GM13976 (cell line): ENCODE data around the gene MINK1.

Experiments
- DNase-seq: peaks from one replicate; pipeline ENCODE4 v3.0.0; 2012; ENCODE audit warnings: low spot score
- in situ Hi-C: fragments of 300-500 bp; cut with MboI; formaldehyde crosslinking; loops from one replicate; pipeline ENCODE4 v1.12.0; 2022; ENCODE audit warnings: low sequenced_read_pairs, mixed read lengths, inconsistent platforms; ENCODE audit not compliant: unreplicated experiment
- TF ChIP-seq, protein P1 (sequence below): IDR thresholded peaks from 2 replicates; pipeline ENCODE4 v1.5.1; 2012; ENCODE audit warnings: borderline replicate concordance, mild to moderate bottlenecking; ENCODE audit not compliant: insufficient read depth; ENCODE audit errors: extremely low read depth, missing control alignments, control extremely low read depth

The MINK1 gene

DNA sequence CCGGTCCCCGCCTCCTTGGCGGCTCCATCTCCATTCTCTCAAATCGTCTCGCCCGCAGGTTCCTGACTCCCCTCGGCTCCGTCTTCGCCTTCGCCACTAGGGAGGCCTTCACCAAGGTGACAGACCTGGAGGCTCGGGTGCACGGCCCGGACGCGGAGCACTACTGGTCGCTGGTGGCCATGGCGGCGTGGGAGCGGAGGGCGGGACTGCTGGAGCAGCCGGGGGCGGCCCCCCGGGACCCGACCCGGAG is 43.5 kb upstream of the MINK1 start:
- no peak for DNase-seq
- TF ChIP-seq, protein P1, sequence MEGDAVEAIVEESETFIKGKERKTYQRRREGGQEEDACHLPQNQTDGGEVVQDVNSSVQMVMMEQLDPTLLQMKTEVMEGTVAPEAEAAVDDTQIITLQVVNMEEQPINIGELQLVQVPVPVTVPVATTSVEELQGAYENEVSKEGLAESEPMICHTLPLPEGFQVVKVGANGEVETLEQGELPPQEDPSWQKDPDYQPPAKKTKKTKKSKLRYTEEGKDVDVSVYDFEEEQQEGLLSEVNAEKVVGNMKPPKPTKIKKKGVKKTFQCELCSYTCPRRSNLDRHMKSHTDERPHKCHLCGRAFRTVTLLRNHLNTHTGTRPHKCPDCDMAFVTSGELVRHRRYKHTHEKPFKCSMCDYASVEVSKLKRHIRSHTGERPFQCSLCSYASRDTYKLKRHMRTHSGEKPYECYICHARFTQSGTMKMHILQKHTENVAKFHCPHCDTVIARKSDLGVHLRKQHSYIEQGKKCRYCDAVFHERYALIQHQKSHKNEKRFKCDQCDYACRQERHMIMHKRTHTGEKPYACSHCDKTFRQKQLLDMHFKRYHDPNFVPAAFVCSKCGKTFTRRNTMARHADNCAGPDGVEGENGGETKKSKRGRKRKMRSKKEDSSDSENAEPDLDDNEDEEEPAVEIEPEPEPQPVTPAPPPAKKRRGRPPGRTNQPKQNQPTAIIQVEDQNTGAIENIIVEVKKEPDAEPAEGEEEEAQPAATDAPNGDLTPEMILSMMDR = no peak
- in situ Hi-C loops = loop anchor here (10.0 kb wide), 1 partner anchor 95 kb away; no protein-coding TSS in a partner anchor

DNA sequence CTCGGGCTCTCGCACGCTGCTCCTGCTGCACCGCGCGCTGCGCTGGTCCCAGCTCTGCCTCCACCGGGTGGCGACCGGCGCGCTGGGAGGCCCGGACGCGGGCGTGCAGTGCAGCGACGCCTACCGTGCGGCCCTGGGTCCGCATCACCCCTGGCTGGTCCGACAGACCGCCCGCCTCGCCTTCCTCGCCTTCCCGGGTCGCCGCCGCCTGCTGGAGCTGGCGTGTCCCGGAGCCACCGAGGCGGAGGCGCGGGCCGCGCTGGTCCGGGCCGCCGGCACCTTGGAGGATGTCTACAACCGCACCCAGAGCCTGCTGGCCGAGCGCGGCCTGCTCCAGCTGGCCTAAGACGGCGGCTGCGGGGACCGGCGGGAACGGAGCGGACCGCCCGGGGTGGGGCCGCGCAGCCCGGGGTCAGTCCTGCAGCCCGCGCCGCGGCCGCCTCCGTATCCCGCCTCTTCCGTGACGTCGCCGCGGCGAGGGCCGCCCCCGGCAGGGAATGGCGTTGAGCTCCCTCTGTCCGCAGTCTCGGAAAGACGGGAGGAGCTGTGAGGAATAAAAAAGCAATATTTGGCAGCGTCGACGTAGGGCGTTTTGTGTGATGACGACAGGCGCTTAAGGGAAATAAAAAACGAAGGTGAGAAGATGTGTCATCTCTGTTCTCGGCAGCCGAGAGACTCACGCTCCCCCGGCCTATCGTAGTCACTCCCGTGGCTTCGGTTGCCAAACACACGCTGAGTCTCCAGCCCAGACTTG is 43.0 kb upstream of the MINK1 start:
- in situ Hi-C loops = loop anchor here (10.0 kb wide), 1 partner anchor 95 kb away; no protein-coding TSS in a partner anchor
- DNase-seq = peak; percentile 95
- TF ChIP-seq, protein P1 = peak; percentile 85

- no peak for DNase-seq
- in situ Hi-C loops = no loop called here
- TF ChIP-seq, protein P1 = no peak
Observed at GRCh38 chr17:4790705-4791088, 42.4 kb upstream of the MINK1 start.

GRCh38 chr17:4795168-4795567 is 38.0 kb upstream of the MINK1 start:
- TF ChIP-seq, protein P1 = no peak
- in situ Hi-C loops = no loop called here
- no peak for DNase-seq

DNA sequence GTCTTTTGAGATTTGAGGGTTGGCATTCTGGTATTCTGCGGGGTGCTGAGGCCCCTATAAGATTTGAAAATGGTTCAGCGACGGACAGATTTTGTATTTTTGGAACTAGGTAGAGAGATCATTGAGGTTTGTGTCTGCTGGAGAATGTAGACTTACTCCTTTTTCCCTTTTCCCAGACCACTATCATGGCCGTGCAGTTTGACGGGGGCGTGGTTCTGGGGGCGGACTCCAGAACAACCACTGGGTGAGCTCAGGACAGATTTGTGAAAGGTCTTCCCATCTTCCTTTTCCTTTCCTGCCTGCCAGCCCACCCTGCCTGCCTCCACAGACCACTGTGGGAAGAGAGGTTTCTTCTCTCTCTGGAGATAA is 36.6 kb upstream of the MINK1 start:
- TF ChIP-seq, protein P1 = no peak

DNA sequence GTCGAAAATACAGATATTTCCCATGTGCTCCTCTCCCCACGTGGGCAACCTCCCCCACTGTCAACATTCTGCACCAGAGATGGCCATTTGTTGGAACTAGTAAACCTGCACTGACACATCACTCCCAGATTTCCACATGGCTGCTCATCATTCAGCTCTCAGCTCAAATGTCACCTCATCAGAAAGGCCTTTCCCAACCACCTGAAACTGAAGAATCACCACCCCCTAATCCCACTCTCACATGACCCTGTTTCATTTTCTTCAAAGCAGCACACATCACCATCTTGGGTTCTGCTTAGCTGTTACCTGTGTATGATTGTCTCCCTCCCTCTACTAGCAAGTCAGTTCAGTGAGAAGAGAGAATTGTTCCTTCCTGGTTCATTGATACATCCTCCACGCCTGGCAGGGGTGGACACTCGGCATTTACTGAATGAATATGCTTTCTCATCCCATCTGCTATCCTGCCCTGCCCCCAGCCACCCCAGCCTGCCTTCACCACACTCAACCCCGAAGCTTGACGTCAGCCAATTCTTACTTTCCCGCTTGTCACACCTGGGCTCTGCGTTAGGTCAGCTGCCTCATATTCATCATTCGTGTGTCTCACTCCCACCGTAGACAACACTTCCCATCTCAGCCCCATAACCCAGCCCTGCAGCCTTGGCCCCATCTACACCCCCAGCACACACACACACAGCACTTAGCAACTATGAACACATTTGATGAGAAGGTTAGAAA is 32.5 kb upstream of the MINK1 start:
- no peak for DNase-seq
- in situ Hi-C loops = no loop called here
- TF ChIP-seq, protein P1 = no peak

More for the DNA sequence above, 36.6 kb upstream of the MINK1 start:
- no peak for DNase-seq
- in situ Hi-C loops = no loop called here
